22Rv1 (cell line): ENCODE data around the gene SCTR.

Experiments
- ZFX ChIP-seq: fragments of 450-650 bp; IDR thresholded peaks from 2 replicates; pipeline ENCODE4 v1.6.1; 2017; ENCODE audit warnings: antibody characterized with exemption, borderline replicate concordance
- TF ChIP-seq, protein P1 (sequence below): fragments of 450-650 bp; IDR thresholded peaks from 2 replicates; pipeline ENCODE4 v1.5.1; 2017; ENCODE audit warnings: mild to moderate bottlenecking

DNA sequence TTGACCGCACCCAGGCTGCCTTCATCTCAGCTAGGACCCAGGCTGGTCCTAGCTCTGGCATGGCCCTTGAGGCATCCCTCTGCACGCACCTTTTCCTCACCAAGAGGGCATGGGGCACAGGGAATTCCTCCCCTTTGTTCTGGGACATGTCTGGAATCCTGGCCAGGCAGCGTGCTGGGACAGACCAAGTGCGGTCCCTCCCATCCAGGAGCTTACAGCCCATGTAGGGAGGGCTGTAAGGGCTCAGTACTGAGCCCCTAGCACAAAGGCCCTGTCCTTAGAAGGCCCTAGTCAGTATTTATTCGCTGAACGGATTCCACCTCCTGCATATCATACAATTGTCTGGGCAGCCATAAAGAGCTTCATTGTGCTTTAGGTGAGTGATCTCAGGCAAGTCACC is 89.6 kb downstream of the SCTR start:
- TF ChIP-seq, protein P1, sequence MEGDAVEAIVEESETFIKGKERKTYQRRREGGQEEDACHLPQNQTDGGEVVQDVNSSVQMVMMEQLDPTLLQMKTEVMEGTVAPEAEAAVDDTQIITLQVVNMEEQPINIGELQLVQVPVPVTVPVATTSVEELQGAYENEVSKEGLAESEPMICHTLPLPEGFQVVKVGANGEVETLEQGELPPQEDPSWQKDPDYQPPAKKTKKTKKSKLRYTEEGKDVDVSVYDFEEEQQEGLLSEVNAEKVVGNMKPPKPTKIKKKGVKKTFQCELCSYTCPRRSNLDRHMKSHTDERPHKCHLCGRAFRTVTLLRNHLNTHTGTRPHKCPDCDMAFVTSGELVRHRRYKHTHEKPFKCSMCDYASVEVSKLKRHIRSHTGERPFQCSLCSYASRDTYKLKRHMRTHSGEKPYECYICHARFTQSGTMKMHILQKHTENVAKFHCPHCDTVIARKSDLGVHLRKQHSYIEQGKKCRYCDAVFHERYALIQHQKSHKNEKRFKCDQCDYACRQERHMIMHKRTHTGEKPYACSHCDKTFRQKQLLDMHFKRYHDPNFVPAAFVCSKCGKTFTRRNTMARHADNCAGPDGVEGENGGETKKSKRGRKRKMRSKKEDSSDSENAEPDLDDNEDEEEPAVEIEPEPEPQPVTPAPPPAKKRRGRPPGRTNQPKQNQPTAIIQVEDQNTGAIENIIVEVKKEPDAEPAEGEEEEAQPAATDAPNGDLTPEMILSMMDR: no peak
- no peak for TF ChIP-seq ZFX
